HG03558 (cell line): ENCODE measurements around the gene CCDC158.
"Not testable (repeated sequence)": the region's sequence is repeated elsewhere in the genome, so short reads cannot be mapped to it uniquely, and the experiment has no call there.

Experiments
- ATAC-seq: cut with Tn5 transposase; IDR thresholded peaks from one replicate; pipeline ENCODE4 v1.9.1; 2021; ENCODE audit warnings: moderate number of reproducible peaks; ENCODE audit not compliant: unreplicated experiment; ENCODE audit errors: extremely low read depth

The CCDC158 gene

DNA sequence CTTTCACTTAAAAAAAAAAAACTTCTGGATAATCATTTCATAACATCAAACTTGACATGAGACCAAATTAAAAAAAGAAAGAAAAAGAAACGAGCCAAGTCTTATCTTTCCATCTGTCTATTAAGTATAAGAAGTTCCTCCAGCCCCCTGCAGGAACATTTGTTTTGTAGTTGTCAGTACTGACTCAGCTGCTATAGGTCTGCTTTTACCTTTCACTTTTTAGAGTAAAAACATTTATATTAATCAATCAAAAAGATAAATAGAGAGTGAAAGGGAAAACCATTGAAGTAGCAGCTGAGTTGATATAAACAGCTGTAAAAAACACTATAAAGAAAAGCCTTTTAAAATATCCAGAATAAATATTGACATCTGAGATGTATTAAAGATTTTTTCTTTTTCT, 46.1 kb downstream of the CCDC158 start:
- no peak for ATAC-seq

DNA sequence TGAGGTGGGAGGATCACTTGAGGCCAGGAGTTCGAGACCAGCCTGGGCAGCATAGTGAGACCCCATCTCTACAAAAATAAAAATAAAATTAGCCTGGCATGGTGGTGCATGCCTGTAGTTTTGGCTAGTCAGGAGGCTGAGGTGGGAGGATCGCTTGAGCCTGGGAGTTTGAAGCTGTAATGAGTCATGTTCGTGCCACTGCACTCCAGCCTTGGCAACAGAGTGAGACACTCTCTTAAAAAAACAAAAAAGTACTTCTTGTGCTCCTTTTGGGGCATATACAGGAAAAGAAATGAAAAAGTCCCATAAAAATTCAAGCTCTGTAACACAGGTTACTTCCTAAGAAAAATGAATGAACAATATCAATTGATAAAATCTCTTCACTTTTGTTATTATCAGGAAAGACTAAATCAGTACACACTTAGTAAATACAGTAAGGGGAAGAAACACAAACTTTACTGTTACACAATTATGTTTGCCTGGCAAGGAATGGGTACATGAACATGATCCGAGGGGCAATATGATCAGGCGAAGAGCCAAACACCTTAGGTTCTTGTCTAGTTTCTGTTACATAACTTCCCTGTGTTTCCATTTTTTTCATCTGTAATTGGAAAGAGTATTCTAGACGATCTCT, 46.9 kb downstream of the CCDC158 start:
- no peak for ATAC-seq

DNA sequence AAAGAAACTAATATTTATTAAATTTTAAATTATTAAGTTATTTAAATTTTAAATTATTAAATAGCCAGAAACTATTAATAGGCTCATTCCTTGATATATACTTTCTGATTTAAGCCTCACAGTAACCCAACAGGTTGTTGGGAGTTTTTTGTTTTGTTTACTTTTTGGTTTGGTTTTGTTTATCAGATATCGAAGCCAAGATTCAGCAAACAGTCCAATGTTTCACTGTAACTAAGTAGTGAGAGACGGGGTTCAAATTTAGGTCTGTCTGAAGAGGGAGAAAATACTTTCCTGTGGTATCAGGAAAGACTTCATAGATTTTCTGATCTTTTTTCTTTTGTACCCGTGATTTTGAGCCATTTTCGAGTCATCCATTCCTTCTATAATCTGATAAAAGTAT, 54.2 kb downstream of the CCDC158 start:
- no peak for ATAC-seq

DNA sequence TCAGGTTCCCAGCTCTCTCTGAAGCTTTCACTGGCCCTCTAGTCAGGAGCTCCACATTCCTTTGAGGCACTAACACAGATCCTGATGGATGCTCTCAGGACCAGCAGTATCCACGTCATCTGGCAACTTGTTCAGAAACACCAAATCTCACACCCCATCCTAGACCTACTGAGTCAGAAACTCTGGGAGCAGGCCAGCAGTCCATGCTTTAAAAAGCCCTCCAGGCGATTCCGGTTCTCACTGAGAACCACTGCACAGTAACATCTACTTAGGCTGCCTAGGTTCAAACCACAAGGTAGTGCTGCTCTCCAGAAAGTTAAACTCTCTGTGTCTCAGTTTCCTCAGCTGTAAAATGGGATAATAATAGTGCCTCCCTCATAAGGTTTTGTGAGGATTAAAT, 55.3 kb downstream of the CCDC158 start:
- ATAC-seq = no peak

DNA sequence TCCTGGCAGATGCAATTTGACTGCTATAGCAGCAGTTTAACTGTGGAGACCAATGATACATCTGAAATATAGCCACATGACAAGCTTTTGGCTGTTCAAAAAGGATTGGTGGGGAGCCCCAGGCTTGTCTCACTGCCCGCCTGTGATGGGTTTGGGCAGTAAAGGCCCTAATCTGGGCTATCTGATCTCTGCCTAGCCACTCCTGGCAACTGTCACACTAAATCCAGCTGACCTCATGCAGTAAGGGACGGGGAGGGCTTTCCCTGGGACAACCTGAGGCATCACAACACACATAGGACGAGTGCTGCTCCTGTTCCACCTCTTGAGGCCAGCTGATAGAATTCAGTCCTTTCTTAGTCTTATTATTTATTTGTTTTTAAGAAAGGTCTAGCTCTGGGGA, 56.2 kb downstream of the CCDC158 start:
- ATAC-seq = no peak

DNA sequence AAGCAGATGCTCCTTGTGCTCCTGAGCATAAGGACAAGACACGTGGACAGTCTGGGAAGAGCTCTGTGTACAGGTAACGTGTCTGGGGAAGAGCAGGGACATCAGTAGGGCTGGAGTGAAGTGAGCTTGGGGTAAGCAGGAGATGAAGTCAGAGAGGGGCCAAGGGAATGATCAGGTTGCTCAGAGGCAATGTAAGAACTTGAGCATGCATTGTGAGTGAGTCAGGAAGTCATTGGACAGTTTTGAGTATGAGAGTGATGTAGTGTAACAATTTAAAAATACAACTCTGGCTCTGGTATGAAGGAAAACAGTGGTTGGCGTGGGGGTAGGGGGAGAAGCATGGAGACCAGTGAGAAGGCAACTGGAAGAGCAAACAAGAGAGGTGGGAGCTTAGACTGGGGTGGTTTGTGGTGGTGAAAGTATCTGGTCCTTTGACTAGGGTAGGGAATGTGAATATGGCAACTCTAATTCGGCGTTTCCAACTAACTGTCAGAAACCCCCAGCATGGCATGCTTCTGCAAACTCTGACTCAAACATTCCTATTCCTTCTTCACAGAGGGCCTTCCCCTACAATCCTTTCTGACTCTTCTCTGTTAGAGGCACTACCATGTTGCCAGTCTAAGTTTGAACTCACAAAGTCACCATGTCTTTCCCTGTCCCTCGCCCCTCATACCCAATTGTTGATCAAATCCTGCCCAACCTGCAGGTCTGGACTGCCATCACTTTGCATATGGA, 57.2 kb downstream of the CCDC158 start:
- ATAC-seq = no peak

DNA sequence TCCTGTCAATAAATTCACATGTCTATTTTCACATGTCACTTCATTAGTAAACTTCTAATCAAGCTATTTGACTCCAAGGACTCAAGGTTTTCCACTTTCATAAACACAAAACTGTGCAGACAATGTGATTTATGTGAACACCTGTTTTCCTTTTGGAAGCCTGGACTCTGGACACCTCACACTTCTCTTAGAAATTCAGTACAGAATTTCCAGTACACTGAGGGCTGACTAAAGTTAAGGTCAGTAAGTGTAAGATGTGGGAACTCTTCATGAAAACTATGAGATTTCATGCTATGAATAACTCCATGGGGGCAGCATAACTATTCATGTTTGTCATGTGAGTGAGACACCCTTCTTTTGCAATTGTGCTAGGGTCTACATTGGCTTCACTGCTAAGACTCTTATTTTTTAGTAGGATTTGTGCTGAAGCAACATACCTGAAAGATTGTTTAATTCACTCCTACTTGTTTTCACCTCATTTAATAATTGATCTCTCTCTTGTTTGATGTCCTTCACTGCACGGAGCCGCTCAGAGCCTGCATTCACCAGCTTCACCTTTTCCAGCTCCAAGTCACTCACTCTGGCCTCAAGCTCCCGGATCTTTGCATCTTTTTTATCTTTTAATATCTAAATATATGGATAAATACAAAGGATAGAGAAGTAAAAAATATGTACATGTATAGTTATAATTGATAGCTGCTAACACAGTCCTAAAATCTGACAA, 59.1 kb downstream of the CCDC158 start:
- no peak for ATAC-seq

DNA sequence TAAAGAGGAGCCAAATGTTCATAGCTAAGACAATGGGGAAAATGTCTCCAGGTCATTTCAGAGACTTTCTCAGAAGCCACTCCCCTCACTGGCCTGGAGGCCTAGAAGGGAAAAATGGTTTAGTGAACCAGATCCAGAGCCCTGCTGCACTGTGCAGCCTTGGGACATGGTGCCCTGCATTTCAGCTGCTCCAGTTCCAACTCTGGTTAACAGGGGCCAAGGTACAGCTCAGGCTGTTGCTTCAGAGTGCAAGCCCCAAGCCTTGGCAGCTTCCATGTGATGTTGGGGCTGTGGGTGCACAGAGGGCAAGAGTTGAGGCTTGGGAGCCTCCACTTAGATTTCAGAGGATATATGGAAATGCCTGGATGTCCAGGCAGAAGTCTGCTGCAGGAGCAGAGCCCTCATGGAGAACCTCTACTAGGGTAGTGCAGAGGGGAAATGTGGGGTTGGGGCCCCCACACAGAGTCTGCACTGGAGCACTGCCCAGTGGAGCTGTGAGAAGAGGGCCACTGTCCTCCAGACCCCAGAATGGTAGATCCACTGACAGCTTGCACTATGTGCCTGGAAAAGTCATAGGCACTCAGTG, 61.0 kb downstream of the CCDC158 start:
- not testable (repeated sequence) for ATAC-seq

DNA sequence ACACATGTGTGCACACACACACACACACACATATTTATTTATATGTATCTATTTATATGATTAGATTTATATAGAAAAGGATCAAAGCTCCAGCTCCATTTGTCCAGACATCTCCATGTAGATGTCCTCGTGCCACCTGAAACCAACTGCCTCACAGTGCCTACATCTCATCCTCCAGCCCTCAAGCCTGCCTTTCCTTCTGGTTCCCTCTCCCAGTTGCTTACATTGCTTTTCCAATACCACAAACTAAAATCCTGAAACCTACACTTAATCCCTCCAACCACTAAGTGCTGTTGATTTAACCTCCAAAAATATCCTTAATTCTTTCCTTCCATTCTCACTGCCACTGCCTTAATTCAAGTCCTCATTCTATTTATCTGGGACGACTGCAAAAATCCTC, 63.0 kb downstream of the CCDC158 start:
- ATAC-seq = no peak

DNA sequence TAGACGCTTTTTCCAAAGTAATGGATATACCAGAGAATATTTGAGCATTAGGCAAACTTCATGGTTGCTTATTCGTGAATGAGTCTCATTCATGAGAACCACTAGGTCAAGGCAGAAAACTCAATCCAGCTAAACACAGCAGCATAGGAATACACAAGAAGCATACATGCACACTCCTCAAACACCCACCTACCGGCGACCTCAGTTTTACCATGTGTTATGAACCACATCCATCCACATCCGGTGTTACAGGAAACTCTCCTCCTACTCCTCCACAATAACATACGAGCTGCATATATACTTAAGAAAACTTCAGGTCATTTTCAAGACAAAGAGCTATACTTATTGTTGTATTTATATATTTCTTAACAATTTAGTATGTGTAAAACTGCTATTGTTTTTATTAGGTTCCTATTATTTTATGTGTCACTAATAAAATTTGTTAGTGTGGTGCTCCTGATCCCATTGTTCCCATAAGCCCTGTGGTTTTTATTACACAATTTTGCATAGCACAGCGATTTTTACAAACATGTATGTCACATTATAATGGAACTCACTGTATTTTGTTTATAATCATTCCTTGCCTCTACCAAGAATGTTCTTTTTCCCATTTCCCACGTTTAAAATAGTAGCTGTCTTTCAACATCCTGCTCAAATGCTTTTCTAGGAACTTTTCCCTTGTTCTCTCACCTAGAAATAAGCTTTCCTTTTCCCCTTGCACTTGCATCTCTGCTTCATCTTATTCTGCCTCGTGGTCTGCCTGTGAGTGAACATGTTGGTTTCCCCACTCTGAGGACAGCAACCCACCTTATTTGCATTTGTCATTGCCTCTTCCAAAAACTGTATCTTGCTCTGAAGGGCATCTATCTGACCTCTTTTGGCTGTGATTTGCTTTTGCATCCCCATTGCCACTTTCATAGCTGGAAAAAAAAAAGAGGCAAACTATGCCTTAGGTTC, 66.1 kb downstream of the CCDC158 start:
- ATAC-seq = no peak

DNA sequence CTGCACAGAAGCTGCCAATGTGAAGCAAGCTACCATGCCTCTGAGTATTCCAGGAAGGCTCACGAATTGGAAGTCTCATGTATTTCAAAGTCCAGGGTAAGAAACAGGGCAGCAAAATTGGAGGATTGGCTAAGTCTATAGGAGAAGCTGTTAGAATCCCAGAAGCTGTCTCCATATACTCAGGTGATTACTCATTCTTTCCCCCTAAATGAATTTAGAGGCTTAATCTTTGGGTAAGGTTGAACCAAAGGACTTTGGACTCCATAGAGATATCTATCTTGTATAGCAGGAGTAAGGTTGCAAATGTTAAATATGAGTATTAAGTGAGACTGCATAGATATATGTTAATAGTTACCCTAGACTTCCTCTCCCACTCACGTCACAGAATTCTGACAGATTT, 78.1 kb downstream of the CCDC158 start:
- ATAC-seq = no peak

DNA sequence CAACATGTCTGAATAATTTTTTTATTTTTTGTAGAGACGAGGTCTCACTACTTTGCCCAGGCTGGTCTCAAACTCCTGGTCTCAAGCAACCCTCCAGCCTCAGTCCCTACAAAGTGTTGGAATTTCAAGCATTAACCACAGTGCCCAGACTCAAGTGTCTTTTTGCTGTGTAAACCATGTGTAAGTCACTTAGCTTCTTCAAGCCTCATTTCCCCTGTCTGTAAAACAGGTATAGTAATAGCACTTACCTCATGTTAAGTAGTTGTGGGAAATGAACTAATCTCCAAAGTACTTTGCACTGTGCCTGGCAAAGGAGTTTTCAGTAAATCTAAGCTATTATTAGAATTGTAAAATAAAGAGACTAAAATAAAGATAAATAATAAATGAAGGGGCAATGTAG, 78.8 kb downstream of the CCDC158 start:
- no peak for ATAC-seq

DNA sequence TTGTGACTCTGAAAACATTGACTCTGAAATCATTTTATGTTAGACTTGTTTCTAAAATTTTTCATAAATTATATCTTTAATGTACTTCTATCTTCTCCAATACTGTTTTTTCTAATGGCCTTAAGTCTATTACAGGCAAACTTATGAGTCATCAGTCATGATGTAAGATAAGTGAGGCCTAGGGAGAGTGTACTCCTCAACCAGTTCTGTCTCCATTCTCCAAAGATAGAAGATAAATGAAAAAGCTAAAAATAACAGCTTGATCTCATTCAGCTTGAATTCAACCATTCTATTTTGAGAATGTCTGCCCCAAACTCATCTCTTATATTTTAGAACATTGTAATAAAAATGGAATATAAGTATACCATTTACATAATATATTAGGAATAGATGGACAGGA, 79.9 kb downstream of the CCDC158 start:
- ATAC-seq = no peak

DNA sequence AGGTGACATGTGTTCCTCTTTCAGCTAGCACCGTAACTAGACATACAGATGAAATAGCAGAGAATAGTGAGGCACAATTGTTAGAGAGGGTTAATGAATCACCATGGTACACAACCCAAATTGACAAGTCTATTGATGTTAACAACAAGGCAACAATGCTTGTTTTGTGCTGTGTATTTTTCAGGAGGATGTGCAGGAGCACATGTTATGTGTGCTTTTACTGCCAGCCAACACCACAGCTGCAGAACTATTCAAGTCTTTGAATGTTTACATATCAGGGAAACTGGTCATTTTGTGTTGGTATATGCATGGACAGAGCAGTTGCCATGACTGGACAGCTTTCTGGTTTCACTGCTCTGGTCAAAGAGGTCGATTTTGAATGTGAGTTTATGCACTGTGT, 81.6 kb downstream of the CCDC158 start:
- no peak for ATAC-seq

DNA sequence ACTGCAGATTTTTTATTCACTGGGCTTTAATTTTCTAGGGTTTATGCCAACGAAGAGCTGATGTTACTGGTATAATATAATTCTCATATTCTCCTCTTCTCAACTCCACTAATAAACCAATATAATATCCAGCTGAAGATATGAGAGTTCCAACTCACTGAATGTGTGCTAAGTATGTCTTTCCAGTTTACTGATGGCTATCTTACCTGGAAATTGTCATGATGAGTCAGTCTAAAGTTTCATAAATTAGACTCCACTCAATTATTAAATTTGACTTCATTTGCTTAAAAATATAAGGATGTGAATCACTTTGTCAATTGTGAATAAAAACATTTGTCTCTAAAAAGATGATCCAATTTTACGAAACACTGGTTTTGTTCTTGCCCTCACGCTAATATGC, 86.1 kb downstream of the CCDC158 start:
- ATAC-seq = no peak

DNA sequence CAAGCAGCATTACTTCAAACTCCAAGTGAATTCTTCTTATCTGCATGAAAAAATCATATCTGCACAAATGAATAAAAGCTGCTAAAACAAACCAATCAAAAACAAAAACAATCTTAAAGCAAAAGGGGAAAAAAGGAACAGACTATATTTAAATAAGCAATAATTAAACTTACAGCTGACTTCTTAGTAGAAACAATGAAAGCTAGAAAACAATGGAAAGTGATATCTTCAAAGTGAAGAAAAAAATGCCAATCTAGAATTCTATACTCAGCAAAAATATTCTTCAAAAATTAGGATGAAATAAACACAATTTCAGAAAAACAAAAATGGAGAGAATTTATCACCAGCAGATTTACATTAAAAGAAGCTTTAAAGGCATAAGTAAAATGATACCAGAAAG, 94.4 kb downstream of the CCDC158 start:
- ATAC-seq = no peak

DNA sequence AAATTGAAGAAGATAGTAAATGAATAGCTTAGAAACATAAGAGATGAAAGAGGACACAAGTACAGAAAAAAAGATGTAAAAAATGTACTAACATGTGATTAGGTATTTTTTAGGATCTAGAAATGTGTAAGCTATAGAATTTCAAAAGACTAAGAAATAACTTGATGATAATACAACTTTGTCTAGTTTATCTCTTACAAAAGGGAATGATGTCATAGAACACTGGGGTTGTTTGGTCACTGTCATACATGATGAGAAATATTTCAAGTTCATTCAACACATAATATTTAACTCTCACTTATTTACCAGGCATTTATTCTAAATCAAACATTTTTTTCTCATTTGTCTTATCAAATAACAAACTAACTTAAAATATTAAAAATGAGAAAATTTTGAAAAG, 95.9 kb downstream of the CCDC158 start:
- ATAC-seq = no peak

DNA sequence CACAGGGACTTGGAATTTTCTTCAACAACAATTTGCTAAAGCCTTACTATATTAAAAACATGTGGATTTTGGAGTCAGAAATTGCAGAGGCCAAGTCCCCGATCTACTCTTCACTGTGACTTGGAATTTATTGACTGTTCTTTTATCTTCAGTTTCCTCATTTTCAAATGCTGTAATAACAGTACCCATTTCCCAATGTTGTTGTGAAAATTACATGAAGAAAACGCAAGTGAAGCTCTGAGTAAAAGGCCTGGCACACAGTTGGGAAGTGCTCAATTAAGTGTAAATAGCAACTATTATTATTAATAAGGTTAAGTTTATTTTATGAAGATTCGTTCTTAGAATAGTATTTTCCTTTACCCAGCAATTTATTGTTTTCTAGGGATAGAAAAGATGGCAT, 98.7 kb downstream of the CCDC158 start:
- no peak for ATAC-seq

DNA sequence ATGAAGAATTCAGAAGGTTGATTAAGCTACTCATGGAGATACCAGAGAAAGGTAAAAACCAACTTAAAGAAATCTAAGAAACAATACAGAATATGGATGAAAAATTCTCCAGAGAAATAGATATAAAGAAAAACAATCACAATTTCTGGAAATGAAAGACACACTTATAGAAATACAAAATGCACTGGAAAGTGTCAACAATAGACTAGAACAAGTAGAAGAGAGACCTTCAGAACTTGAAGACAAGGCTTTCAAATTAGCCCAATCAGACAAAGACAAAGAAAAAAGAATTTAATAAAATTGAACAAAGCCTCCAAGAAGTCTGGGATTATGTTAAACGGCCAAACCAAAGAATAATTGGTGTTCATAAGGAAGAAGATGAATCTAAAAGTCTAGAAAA, 104.8 kb downstream of the CCDC158 start:
- ATAC-seq = no peak

DNA sequence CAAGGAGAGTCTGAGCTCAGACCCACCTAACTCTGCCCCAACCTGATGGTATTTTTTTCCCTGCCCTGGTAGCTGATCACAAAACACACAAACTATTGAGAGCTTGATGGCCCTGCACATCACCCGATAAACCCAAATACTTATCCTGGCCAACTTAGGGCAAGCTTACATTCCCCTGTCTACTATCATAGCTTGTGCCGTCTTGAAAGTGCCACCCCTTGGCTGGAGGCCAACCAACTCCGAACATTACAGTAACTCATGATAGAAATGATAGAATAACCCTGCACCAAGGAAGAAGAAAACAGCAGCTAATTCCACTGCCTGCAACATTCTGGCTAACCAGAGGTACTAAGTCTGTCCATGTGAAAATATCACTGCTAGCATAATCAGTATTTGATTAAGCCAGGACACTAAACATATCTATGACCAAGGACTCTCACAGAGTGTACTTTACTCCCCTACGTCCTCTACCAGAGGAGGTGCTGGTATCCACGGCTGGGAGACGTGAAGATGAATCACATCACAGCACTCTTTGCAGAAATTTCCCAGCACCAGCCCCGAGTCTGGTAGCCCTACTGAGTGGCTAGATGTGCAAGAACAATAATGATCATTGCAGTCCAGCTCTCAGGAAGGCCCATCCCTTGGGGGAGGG, 105.5 kb downstream of the CCDC158 start:
- no peak for ATAC-seq
